Erythroblast (primary cell): ENCODE measurements around the gene XRCC5.

Experiments
- GATA1 ChIP-seq: IDR thresholded peaks from 2 replicates; pipeline ENCODE4 v1.6.1; 2011; ENCODE audit warnings: low read depth, mild to moderate bottlenecking, control low read depth, low read length, moderate library complexity
- POLR2A ChIP-seq: IDR thresholded peaks from 2 replicates; pipeline ENCODE4 v1.6.1; 2011; ENCODE audit warnings: mild to moderate bottlenecking, low read length

- TF ChIP-seq POLR2A (no peak), GATA1 (no peak)
Measured at GRCh38 chr2:216242365-216242764, 133.2 kb downstream of the XRCC5 start.
